Endothelial cell of hepatic sinusoid (primary cell): ENCODE measurements around the gene ZPBP2.
"Not testable (repeated sequence)": the region's sequence is repeated elsewhere in the genome, so short reads cannot be mapped to it uniquely, and the experiment has no call there.

Experiments used
- in situ Hi-C: cut with HindIII; loops from 2 replicates; pipeline ENCODE4 v1.10.0; 2017; ENCODE audit warnings: low sequenced_read_pairs

ZPBP2 gene

GRCh38 chr17:39854909-39855308, 13.1 kb upstream of the ZPBP2 start:
- in situ Hi-C loops = no loop called here

- in situ Hi-C loops = not testable (repeated sequence)
Measured at GRCh38 chr17:39855911-39856649, 11.9 kb upstream of the ZPBP2 start.

- in situ Hi-C loops = no loop called here
Measured at GRCh38 chr17:39861235-39861634, 6.8 kb upstream of the ZPBP2 start.

- in situ Hi-C loops = no loop called here
Measured at GRCh38 chr17:39863244-39863917, 4.6 kb upstream of the ZPBP2 start.

- in situ Hi-C loops = no loop called here
Measured at GRCh38 chr17:39863918-39864746, 3.9 kb upstream of the ZPBP2 start, which contains the start of gene IKZF3. Gene IKZF3, minus strand, starts transcription at chr17:39864312. Its CDS starts 186 bp downstream, at chr17:39864126.

- in situ Hi-C loops = no loop called here
Measured at GRCh38 chr17:39866013-39866730, 1.8 kb upstream of the ZPBP2 start.

GRCh38 chr17:39867084-39867879, 720 bp upstream of the ZPBP2 start:
- in situ Hi-C loops = no loop called here

GRCh38 chr17:39868554-39868942, 546 bp downstream of the ZPBP2 start:
- in situ Hi-C loops = no loop called here

- in situ Hi-C loops = no loop called here
Measured at GRCh38 chr17:39870776-39871175, 2.8 kb downstream of the ZPBP2 start.

GRCh38 chr17:39871801-39872200, 3.8 kb downstream of the ZPBP2 start:
- in situ Hi-C loops = no loop called here

GRCh38 chr17:39872751-39873150, 4.7 kb downstream of the ZPBP2 start:
- in situ Hi-C loops = no loop called here

GRCh38 chr17:39886102-39886501, 18.1 kb downstream of the ZPBP2 start:
- in situ Hi-C loops = loop anchor here (5.0 kb wide), 2 partner anchors 54 to 106 kb away; no protein-coding TSS in a partner anchor

GRCh38 chr17:39887078-39887477, 19.1 kb downstream of the ZPBP2 start:
- in situ Hi-C loops = loop anchor here (5.0 kb wide), 2 partner anchors 55 to 105 kb away; no protein-coding TSS in a partner anchor

GRCh38 chr17:39889200-39889599, 21.2 kb downstream of the ZPBP2 start:
- in situ Hi-C loops = loop anchor here (5.0 kb wide), 2 partner anchors 57 to 103 kb away; no protein-coding TSS in a partner anchor

- in situ Hi-C loops = no loop called here
Measured at GRCh38 chr17:39894681-39895376, 26.8 kb downstream of the ZPBP2 start.

GRCh38 chr17:39898088-39898487, 30.1 kb downstream of the ZPBP2 start:
- in situ Hi-C loops = no loop called here

GRCh38 chr17:39899215-39899614, 31.2 kb downstream of the ZPBP2 start:
- in situ Hi-C loops = no loop called here

- in situ Hi-C loops = not testable (repeated sequence)
Measured at GRCh38 chr17:39902027-39902426, 34.0 kb downstream of the ZPBP2 start.
